Hepatocyte (in vitro differentiated cells): ENCODE data around the gene MB21D2. TPM values are rescaled to one million over a fixed set of nuclear protein-coding genes. Genes with fewer than 3 reads are reported as not detected.

Experiments
- DNase-seq: peaks from one replicate; pipeline ENCODE4 v3.0.0-alpha.2; 2016; ENCODE audit warnings: low spot score
- H2AFZ ChIP-seq: fragments of 200-600 bp; sonication (generic); 2 replicates; pipeline ENCODE4 v1.6.0; 2016; ENCODE audit warnings: antibody characterized with exemption, mild to moderate bottlenecking
- H3K27ac ChIP-seq: fragments of 200-600 bp; sonication (generic); 2 replicates; pipeline ENCODE4 v1.5.1; 2016; ENCODE audit warnings: mild to moderate bottlenecking
- H3K27me3 ChIP-seq: fragments of 200-600 bp; sonication (generic); 2 replicates; pipeline ENCODE4 v1.6.1; 2016
- H3K36me3 ChIP-seq: fragments of 200-600 bp; sonication (generic); replicated peaks from 2 replicates; pipeline ENCODE4 v1.5.1; 2016; ENCODE audit warnings: low read depth; ENCODE audit not compliant: insufficient read depth
- H3K4me1 ChIP-seq: fragments of 200-600 bp; sonication (generic); 2 replicates; pipeline ENCODE4 v1.5.1; 2016; ENCODE audit warnings: mild to moderate bottlenecking, moderate library complexity; ENCODE audit not compliant: insufficient read depth
- H3K4me2 ChIP-seq: fragments of 200-600 bp; sonication (generic); 2 replicates; pipeline ENCODE4 v1.6.0; 2016
- H3K4me3 ChIP-seq: fragments of 200-600 bp; sonication (generic); 2 replicates; pipeline ENCODE4 v1.5.1; 2016; ENCODE audit warnings: mild to moderate bottlenecking
- H3K79me2 ChIP-seq: fragments of 200-600 bp; sonication (generic); 2 replicates; pipeline ENCODE4 v1.6.0; 2017; ENCODE audit warnings: mild to moderate bottlenecking
- H3K9me2 ChIP-seq: fragments of 200-600 bp; sonication (generic); replicated peaks from 2 replicates; pipeline ENCODE4 v1.6.0; 2017; ENCODE audit warnings: mild to moderate bottlenecking; ENCODE audit not compliant: insufficient read depth
- H3K9me3 ChIP-seq: fragments of 200-600 bp; sonication (generic); 2 replicates; pipeline ENCODE4 v1.5.1; 2016; ENCODE audit warnings: low read depth, mild to moderate bottlenecking
- H4K20me1 ChIP-seq: fragments of 200-600 bp; sonication (generic); 2 replicates; pipeline ENCODE4 v1.6.0; 2016; ENCODE audit warnings: mild to moderate bottlenecking; ENCODE audit not compliant: insufficient read depth, poor library complexity, severe bottlenecking
- EZH2 ChIP-seq: fragments of 200-600 bp; sonication (generic); IDR thresholded peaks from 2 replicates; pipeline ENCODE4 v1.6.1; 2016; ENCODE audit warnings: antibody characterized with exemption, mild to moderate bottlenecking, borderline replicate concordance
- EZH2phosphoT487 ChIP-seq: fragments of 200-600 bp; sonication (generic); IDR thresholded peaks from one replicate; pipeline ENCODE4 v1.6.1; 2018; ENCODE audit warnings: antibody characterized with exemption, mild to moderate bottlenecking, low read depth, moderate library complexity; ENCODE audit not compliant: unreplicated experiment, severe bottlenecking
- WGBS: methylation state at CpG from one replicate; pipeline ENCODE4 v1.1.6; 2016; ENCODE audit warnings: low lambda C conversion rate; ENCODE audit errors: missing lambda C conversion rate; 5-methylcytosine and 5-hydroxymethylcytosine counted together
- polyA plus RNA-seq: library from polyadenylated mRNA; unstranded; fragments of >200 nt; fragmentation: Nextera tagmentation; extraction: Ambion mirVana; gene quantifications from 2 replicates; pipeline ENCODE4 v1.2.1, GENCODE V29; 2016
- total RNA-seq: library from RNA; depleted of rRNA; stranded (reverse); fragments of >200 nt; gene quantifications from 2 replicates; pipeline ENCODE4 v1.2.3, GENCODE V29; 2014
- TF ChIP-seq, protein P1 (sequence below): fragments of 200-600 bp; sonication (generic); IDR thresholded peaks from 2 replicates; pipeline ENCODE4 v1.5.1; 2016; ENCODE audit warnings: antibody characterized with exemption, mild to moderate bottlenecking; ENCODE audit not compliant: poor library complexity

MB21D2 gene
- total and polyA plus RNA-seq, 2 experiments from 2014 or later: 9.1 to 22.1 TPM

DNA sequence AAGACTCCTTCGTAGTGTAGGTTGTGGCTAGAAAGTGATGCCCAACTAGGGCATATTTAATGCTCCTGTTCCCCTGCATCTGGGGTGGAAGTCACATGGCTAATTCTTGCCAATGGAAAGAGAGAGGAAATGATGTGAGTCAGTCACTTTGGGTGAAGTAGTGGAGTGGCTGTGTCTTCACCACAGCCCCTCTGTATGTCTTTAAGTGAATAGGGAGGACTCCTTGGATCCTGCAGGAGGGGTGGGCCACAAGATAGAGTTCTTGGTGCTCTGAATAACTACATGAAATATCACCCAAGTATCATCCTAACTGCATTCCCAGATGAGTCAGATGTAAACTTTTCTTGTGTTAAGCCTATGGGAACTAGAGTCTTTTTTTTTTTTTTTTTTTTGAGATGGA, 17.8 kb upstream of the MB21D2 start:
- no peaks in the 10 kb centered on the region for H3K9me2 ChIP-seq
- no peaks in the 10 kb centered on the region for H3K36me3 ChIP-seq
- no peaks in the 10 kb centered on the region for H3K27me3 ChIP-seq
- H3K27ac ChIP-seq: no peak overlapping the region
- H3K4me1 ChIP-seq: no peaks in the 10 kb centered on the region
- H3K4me2 ChIP-seq: no peak overlapping the region
- H3K79me2 ChIP-seq: no peaks in the 10 kb centered on the region
- H2AFZ ChIP-seq: no peak overlapping the region
- no peaks in the 10 kb centered on the region for H3K9me3 ChIP-seq
- DNase-seq: no peak
- 93% methylated on average over 1 of the region's 1 CpG for WGBS
- H4K20me1 ChIP-seq: no peaks in the 10 kb centered on the region
- TF ChIP-seq EZH2phosphoT487 (no peak), EZH2 (no peak)
- TF ChIP-seq, protein P1, sequence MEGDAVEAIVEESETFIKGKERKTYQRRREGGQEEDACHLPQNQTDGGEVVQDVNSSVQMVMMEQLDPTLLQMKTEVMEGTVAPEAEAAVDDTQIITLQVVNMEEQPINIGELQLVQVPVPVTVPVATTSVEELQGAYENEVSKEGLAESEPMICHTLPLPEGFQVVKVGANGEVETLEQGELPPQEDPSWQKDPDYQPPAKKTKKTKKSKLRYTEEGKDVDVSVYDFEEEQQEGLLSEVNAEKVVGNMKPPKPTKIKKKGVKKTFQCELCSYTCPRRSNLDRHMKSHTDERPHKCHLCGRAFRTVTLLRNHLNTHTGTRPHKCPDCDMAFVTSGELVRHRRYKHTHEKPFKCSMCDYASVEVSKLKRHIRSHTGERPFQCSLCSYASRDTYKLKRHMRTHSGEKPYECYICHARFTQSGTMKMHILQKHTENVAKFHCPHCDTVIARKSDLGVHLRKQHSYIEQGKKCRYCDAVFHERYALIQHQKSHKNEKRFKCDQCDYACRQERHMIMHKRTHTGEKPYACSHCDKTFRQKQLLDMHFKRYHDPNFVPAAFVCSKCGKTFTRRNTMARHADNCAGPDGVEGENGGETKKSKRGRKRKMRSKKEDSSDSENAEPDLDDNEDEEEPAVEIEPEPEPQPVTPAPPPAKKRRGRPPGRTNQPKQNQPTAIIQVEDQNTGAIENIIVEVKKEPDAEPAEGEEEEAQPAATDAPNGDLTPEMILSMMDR: no peak
- H3K4me3 ChIP-seq: no peak overlapping the region

DNA sequence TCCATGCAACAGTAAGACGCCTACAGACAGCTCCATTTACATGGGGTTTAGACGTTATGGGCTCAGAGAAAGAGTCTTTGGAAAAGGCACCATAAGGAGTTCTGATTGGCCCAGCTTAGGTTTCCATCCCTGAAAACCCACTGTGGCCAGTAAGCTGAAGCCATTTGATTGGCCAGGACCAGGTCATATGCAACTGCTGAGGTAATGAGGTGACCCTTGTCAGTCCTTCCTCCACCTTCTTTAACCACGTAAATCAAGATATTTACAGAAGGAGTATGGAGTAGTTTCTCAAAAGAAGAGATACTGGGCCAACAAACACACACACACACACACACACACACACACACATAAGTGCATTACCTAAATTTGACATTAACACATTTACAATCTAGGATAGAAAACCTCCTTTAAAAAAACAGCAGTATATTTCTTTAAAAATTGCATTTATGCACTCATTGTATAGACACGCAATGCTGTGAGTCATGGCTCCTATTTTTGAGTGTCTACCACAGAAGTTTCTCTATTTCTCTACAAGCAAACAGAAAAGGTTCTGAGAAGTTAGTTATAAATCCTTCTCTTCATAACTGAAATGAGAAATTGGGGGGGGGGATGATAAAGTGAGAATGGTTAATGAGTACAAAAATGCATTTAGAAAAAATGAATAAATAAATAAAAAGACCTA, 16.3 kb upstream of the MB21D2 start:
- no peaks in the 10 kb centered on the region for H3K9me3 ChIP-seq
- no peak for DNase-seq
- no peaks in the 10 kb centered on the region for H3K36me3 ChIP-seq
- H3K4me3 ChIP-seq: no peak overlapping the region
- no peaks in the 10 kb centered on the region for H3K9me2 ChIP-seq
- H3K4me1 ChIP-seq: no peaks in the 10 kb centered on the region
- no peak overlapping the region for H3K4me2 ChIP-seq
- H3K27me3 ChIP-seq: no peaks in the 10 kb centered on the region
- no peak overlapping the region for H2AFZ ChIP-seq
- WGBS: 87% methylated on average over 4 of the region's 4 CpGs
- TF ChIP-seq EZH2 (no peak), EZH2phosphoT487 (no peak)
- TF ChIP-seq, protein P1: no peak
- H4K20me1 ChIP-seq: no peaks in the 10 kb centered on the region
- H3K27ac ChIP-seq: no peak overlapping the region
- no peaks in the 10 kb centered on the region for H3K79me2 ChIP-seq

DNA sequence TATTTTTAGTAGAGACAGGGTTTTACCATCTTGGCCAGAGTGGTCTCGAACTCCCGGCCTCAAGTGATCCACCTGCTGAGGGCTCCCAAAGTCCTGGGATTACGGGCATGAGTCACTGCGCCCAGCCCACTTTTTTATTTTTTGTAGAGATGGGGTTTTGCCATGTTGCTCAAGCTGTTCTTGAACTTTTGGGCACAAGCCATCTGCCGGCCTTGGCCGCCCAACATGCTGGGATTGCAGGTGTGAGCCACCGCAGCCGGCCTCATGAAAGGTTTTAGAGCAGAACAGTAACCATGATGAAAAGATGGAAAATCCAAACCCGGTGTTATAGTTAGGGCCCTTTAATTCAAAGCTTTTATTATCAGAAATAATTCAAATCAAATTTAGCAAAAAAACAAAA, 15.6 kb upstream of the MB21D2 start:
- Histone ChIP-seq H3K4me3 (no peak overlapping the region), H3K9me2 (no peaks in the 10 kb centered on the region), H3K27ac (no peak overlapping the region), H3K27me3 (no peaks in the 10 kb centered on the region), H3K4me2 (no peak overlapping the region), H3K36me3 (no peaks in the 10 kb centered on the region), H3K4me1 (no peaks in the 10 kb centered on the region), H4K20me1 (no peaks in the 10 kb centered on the region), H2AFZ (no peak overlapping the region), H3K9me3 (no peaks in the 10 kb centered on the region), H3K79me2 (no peaks in the 10 kb centered on the region)
- no peak for DNase-seq
- WGBS: 95% methylated on average over 9 of the region's 9 CpGs
- TF ChIP-seq EZH2phosphoT487: no peak

DNA sequence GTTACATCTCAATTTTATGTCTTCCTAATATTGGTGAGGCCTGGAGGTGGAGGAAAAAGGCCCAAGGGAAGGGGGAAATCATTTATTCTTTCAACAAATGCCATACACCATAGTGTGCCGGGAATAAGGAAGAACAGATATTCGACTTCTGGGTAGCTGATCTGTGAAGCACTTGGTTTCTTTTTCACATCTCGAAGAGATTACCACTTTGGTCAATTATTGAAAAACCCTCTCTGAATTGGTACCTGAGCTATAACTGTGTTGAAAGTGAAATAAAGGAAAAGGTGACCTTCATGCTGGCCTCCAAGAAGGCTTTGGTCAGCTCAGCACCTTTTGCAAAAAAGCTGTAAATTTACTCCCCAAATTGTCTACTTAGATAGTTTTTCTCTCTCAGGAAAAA, 14.2 kb upstream of the MB21D2 start:
- no peaks in the 10 kb centered on the region for H3K9me2 ChIP-seq
- no peaks in the 10 kb centered on the region for H3K79me2 ChIP-seq
- no peak for DNase-seq
- no peak overlapping the region for H3K4me2 ChIP-seq
- H3K4me3 ChIP-seq: no peak overlapping the region
- 94% methylated on average over 3 of the region's 3 CpGs for WGBS
- H3K36me3 ChIP-seq: no peaks in the 10 kb centered on the region
- H3K9me3 ChIP-seq: no peaks in the 10 kb centered on the region
- TF ChIP-seq EZH2: no peak
- TF ChIP-seq EZH2phosphoT487: no peak
- TF ChIP-seq, protein P1: no peak
- H4K20me1 ChIP-seq: no peaks in the 10 kb centered on the region
- no peak overlapping the region for H3K27ac ChIP-seq
- no peaks in the 10 kb centered on the region for H3K27me3 ChIP-seq
- no peak overlapping the region for H2AFZ ChIP-seq
- H3K4me1 ChIP-seq: peaks cover 5% of the 10 kb centered on the region
